HepG2 (cell line): ENCODE measurements around the gene CLEC4M. TPM values are rescaled to one million over a fixed set of nuclear protein-coding genes. Genes with fewer than 3 reads are reported as not detected.

Experiments
- ATAC-seq: fragments of 200-7000 bp; cut with Tn5 transposase; 3 replicates; pipeline ENCODE4 v1.9.1; 2020; ENCODE audit warnings: mild to moderate bottlenecking, moderate library complexity
- Bru-seq: library from RNA; stranded (reverse); fragments of 400-500 nt; gene quantifications from one replicate; lab custom pipeline; 2021; lab: Mats Ljungman, UMichigan
- BruChase-seq, 2 experiments: library from RNA; stranded (reverse); fragments of 400-500 nt; gene quantifications; one replicate each; lab custom pipeline; 2021; lab: Mats Ljungman, UMichigan
- BruUV-seq: library from RNA; stranded (reverse); fragments of 400-500 nt; replicated peaks from 2 replicates; lab custom pipeline; 2021; lab: Mats Ljungman, UMichigan
- CTCF ChIA-PET: fragments of 300-600 bp; formaldehyde crosslinking; extraction: SDS; loops from one replicate; lab custom pipeline; 2021; ENCODE audit warnings: low total read pairs, inconsistent platforms, low intra/inter-chr PET ratio; lab: Yijun Ruan, JAX
- POLR2A ChIA-PET: fragments of 350-600 bp; sonication (Branson Sonifier 250); formaldehyde crosslinking; loops from one replicate; lab custom pipeline; 2020; ENCODE audit warnings: antibody characterized with exemption, inconsistent platforms; lab: Yijun Ruan, JAX
- DNase-seq: peaks from one replicate; pipeline ENCODE4 v3.0.0-alpha.2; 2015; ENCODE audit warnings: low spot score
- FAIRE-seq: peaks from 3 replicates; lab custom pipeline; 2011; peaks lifted over from hg19 to GRCh38; lab: Jason Lieb, UNC
- H2AFZ ChIP-seq: one replicate; pipeline ENCODE4 v1.6.1; 2011; ENCODE audit warnings: low read length, inconsistent platforms
- H3K27ac ChIP-seq: fragments of 300-600 bp; 3 replicates; pipeline ENCODE4 v1.8.0; 2011; ENCODE audit warnings: mixed run types, mild to moderate bottlenecking, mixed read lengths, low read length, inconsistent platforms; ENCODE audit not compliant: insufficient read depth; ENCODE audit errors: extremely low read length
- H3K27me3 ChIP-seq, 2 experiments: fragments of 200-600 bp in 1 of 2; 2 replicates in 1 of 2; 3 replicates in 1 of 2; pipeline versions ENCODE4 v1.6.0 to v1.8.0; 2011; ENCODE audit warnings: low read length in 2 of 2, mild to moderate bottlenecking in 2 of 2, moderate library complexity in 2 of 2, inconsistent platforms in 1 of 2; ENCODE audit not compliant: insufficient read depth in 2 of 2, control insufficient read depth in 1 of 2
- H3K36me3 ChIP-seq, 2 experiments: fragments of 200-600 bp in 1 of 2; replicated peaks in 1 of 2; 2 replicates in 1 of 2; 3 replicates in 1 of 2; pipeline versions ENCODE4 v1.5.1 to v1.8.0; 2011; ENCODE audit warnings: low read length in 2 of 2, inconsistent platforms in 1 of 2; ENCODE audit not compliant: insufficient read depth in 2 of 2, control insufficient read depth in 1 of 2
- H3K4me1 ChIP-seq: 2 replicates; pipeline ENCODE4 v1.5.1; 2012; ENCODE audit warnings: low read length, inconsistent platforms; ENCODE audit not compliant: insufficient read depth
- H3K4me2 ChIP-seq: 2 replicates; pipeline ENCODE4 v1.6.0; 2011; ENCODE audit warnings: low read depth, low read length, inconsistent platforms
- H3K4me3 ChIP-seq, 3 experiments: fragments of 200-600 bp in 1 of 3; sonication (generic), shearing (Covaris generic) in 1 of 3; replicated peaks in 1 of 3; 2 replicates each; pipeline ENCODE4 v1.5.1; 2011 to 2016; ENCODE audit warnings: low read length in 3 of 3, inconsistent platforms in 2 of 3, low read depth in 2 of 3, mild to moderate bottlenecking in 2 of 3, control low read depth in 1 of 3, mixed read lengths in 1 of 3; ENCODE audit not compliant: insufficient read depth in 1 of 3
- H3K79me2 ChIP-seq: one replicate; pipeline ENCODE4 v1.6.1; 2011; ENCODE audit warnings: low read length, inconsistent platforms; ENCODE audit not compliant: insufficient read depth
- H3K9ac ChIP-seq: 2 replicates; pipeline ENCODE4 v1.6.0; 2011; ENCODE audit warnings: mild to moderate bottlenecking, low read depth, low read length, inconsistent platforms; ENCODE audit not compliant: insufficient read depth
- H3K9me3 ChIP-seq: 2 replicates; pipeline ENCODE4 v1.5.1; 2012; ENCODE audit warnings: mild to moderate bottlenecking, low read length
- H4K20me1 ChIP-seq: 2 replicates; pipeline ENCODE4 v1.6.0; 2011; ENCODE audit warnings: inconsistent platforms, mild to moderate bottlenecking, low read length, moderate library complexity; ENCODE audit not compliant: insufficient read depth
- ISL2 ChIP-seq: sonication (generic); formaldehyde crosslinking; IDR thresholded peaks from 2 replicates; pipeline ENCODE4 v1.5.0; 2020; ENCODE audit warnings: missing genetic modification reagents
- ZC3H4 ChIP-seq: sonication (generic); formaldehyde crosslinking; IDR thresholded peaks from 2 replicates; pipeline ENCODE4 v1.4.0; 2020; ENCODE audit warnings: missing genetic modification reagents, borderline replicate concordance
- ZNF501 ChIP-seq: sonication (generic); formaldehyde crosslinking; IDR thresholded peaks from 2 replicates; pipeline ENCODE4 v1.5.1; 2020; ENCODE audit warnings: mild to moderate bottlenecking, moderate library complexity, missing genetic modification reagents
- WGBS: methylation state at CpG from one replicate; pipeline ENCODE4 v1.1.6; 2017; ENCODE audit warnings: low lambda C conversion rate; 5-methylcytosine and 5-hydroxymethylcytosine counted together
- in situ Hi-C: cut with HindIII; loops from 2 replicates; pipeline ENCODE4 v1.10.0; 2017; ENCODE audit warnings: low pct_unique_long_range_greater_than_20kb; ENCODE audit not compliant: extremely low pct_ligation_motif_present
- intact Hi-C: fragments of 100-400 bp; cut with micrococcal nuclease; formaldehyde crosslinking; loops from one replicate; pipeline ENCODE4 v1.10.0; 2022; ENCODE audit not compliant: unreplicated experiment
- long read RNA-seq, 2 experiments: library from RNA in 1 of 2; library from polyadenylated mRNA in 1 of 2; stranded (forward) in 1 of 2; unstranded in 1 of 2; transcript quantifications; one replicate each; pipeline ENCODE4 v2.0.0, GENCODE V29; 2019 to 2022
- polyA minus RNA-seq, 3 experiments: library from RNA; depleted of rRNA, polyadenylated mRNA; stranded (reverse); fragments of >200 nt; gene quantifications; 2 replicates each; pipeline ENCODE4 v1.2.3, GENCODE V29; 2011; ENCODE audit warnings: low replicate concordance in 1 of 3
- polyA plus RNA-seq, 8 experiments: library from polyadenylated mRNA; depleted of rRNA in 3 of 8; stranded (reverse) in 7 of 8; unstranded in 1 of 8; fragments of >200 nt; fragmentation: Illumina TruSeq in 4 of 8; extraction: Trizol in 4 of 8; gene quantifications; 2 replicates each; pipeline versions ENCODE4 v1.2.1 to v1.2.3, GENCODE V29; 2011 to 2016; ENCODE audit warnings: low read depth in 4 of 8, missing spikeins in 1 of 8, mixed read lengths in 1 of 8; ENCODE audit not compliant: insufficient read depth in 1 of 8
- total RNA-seq, 5 experiments: library from RNA; depleted of rRNA; stranded (reverse); fragments of >200 nt; fragmentation: Illumina TruSeq; extraction: Trizol; gene quantifications; 2 replicates each; pipeline ENCODE4 v1.2.3, GENCODE V29; 2016; ENCODE audit warnings: low read depth in 1 of 5

CLEC4M gene
- not detected in 2 replicates for total RNA-seq (2016; rRNA removed; fragmentation: Illumina TruSeq; extraction: Trizol)
- not detected in 2 replicates for total RNA-seq (2016; cell fraction: cytosol; rRNA removed; fragmentation: Illumina TruSeq; extraction: Trizol; ENCODE audit: low read depth)
- not detected in 2 replicates for total RNA-seq (2016; cell fraction: insoluble cytoplasmic fraction; rRNA removed; fragmentation: Illumina TruSeq; extraction: Trizol)
- total RNA-seq (2016; cell fraction: membrane; rRNA removed; fragmentation: Illumina TruSeq; extraction: Trizol), result not detected in 2 replicates
- not detected in 2 replicates for total RNA-seq (2016; cell fraction: nucleus; rRNA removed; fragmentation: Illumina TruSeq; extraction: Trizol)
- polyA plus RNA-seq (2011; rRNA removed), result 0.07 TPM in 1 of 2 replicates, not detected in the other
- polyA plus RNA-seq (2011; cell fraction: cytosol; rRNA removed), result not detected in 2 replicates
- polyA plus RNA-seq (2011; cell fraction: nucleus; rRNA removed), result not detected in 2 replicates
- not detected in 2 replicates for polyA plus RNA-seq (2012)
- not detected in 2 replicates for polyA plus RNA-seq (2016; cell fraction: cytosol; fragmentation: Illumina TruSeq; extraction: Trizol; ENCODE audit: low read depth)
- polyA plus RNA-seq (2016; cell fraction: insoluble cytoplasmic fraction; fragmentation: Illumina TruSeq; extraction: Trizol; ENCODE audit: low read depth), result not detected in 2 replicates
- polyA plus RNA-seq (2016; cell fraction: membrane; fragmentation: Illumina TruSeq; extraction: Trizol; ENCODE audit: low read depth), result not detected in 2 replicates
- not detected in 2 replicates for polyA plus RNA-seq (2016; cell fraction: nucleus; fragmentation: Illumina TruSeq; extraction: Trizol; ENCODE audit: insufficient read depth, low read depth)
- not detected in 2 replicates for polyA minus RNA-seq (2011; rRNA and poly(A)+ RNA removed; ENCODE audit: low replicate concordance)
- polyA minus RNA-seq (2011; cell fraction: cytosol; rRNA and poly(A)+ RNA removed), result not detected in 2 replicates
- polyA minus RNA-seq (2011; cell fraction: nucleus; rRNA and poly(A)+ RNA removed), result not detected in 2 replicates
- not detected for Bru-seq, nascent RNA
- BruChase-seq, experiment 1, labeled RNA remaining after a 6-hour chase, result not detected
- not detected for BruChase-seq, experiment 2, labeled RNA remaining after a 2-hour chase
- long read RNA-seq, experiment 1, result 0 reads
- long read RNA-seq, experiment 2, result 0 reads

DNA sequence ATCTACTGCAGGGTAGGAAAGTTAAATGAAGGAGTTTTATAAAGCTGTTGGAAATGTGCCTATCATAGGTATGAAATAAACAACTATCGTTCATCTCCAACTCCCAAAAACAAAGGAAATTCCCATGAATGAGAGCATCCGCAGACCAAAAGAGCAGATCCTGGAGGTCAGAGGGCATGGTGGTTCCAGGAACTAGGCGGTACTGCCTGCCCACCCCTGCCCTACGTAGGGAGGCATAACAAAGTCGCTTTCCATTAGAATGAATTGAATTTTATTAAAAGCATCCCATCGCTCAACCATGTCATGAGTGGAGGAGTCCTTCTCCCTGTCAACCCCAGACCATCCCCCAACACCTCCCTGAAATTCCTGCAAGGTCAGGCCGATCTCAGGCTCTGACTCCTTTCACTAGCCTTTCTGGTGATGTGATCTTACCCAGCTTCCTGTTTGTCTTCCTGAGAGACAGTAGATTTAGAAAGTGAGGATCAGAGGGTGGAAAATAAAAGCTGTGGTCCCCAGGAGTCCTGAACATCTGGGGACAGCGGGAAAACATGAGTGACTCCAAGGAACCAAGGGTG lies at the start of gene CLEC4M:
Gene CLEC4M, plus strand, starts transcription at position 525 of the 575 bp plus-strand sequence. Its CDS starts 24 bp downstream, at position 549.
- 8% methylated on average over 8 of the region's 8 CpGs for WGBS
- H3K27me3 ChIP-seq, result peaks cover 2 to 3% of the 10 kb centered on the region in 2 experiments; a peak in 2 of 5 replicates
- no peak within 1 kb of the TSS for H3K4me2 ChIP-seq
- FAIRE-seq (no peak), ATAC-seq (no peak), DNase-seq (no peak)
- H3K4me3 ChIP-seq, result no peak within 1 kb of the TSS
- POLR2A ChIA-PET, result no interaction called here
- no TSS peak for BruUV-seq
- in situ Hi-C loops, result no loop called here
- no peak within 1 kb of the TSS for H3K27ac ChIP-seq
- intact Hi-C loops, result no loop called here
- CTCF ChIA-PET, result no interaction called here
- no peaks in the 10 kb centered on the region for H3K4me1 ChIP-seq
- H3K79me2 ChIP-seq, result no peaks in the 10 kb centered on the region
- peaks cover 22% of the 10 kb centered on the region for H3K9me3 ChIP-seq
- TF ChIP-seq ISL2 (CRISPR knock-in tag), result no peak
- TF ChIP-seq ZC3H4 (CRISPR knock-in tag), result no peak
- TF ChIP-seq ZNF501 (CRISPR knock-in tag), result no peak
- H4K20me1 ChIP-seq, result no peaks in the 10 kb centered on the region
- H3K36me3 ChIP-seq, result no peaks in the 10 kb centered on the region
- H3K9ac ChIP-seq, result no peak within 1 kb of the TSS
- no peak within 1 kb of the TSS for H2AFZ ChIP-seq
